ENCODE data around the gene MAP4K4. TPM values are rescaled to one million over a fixed set of nuclear protein-coding genes. Genes with fewer than 3 reads are reported as not detected.

MAP4K4 gene
- total and polyA plus RNA-seq, 2 donors, result 22.4 to 30.9 TPM

DNA sequence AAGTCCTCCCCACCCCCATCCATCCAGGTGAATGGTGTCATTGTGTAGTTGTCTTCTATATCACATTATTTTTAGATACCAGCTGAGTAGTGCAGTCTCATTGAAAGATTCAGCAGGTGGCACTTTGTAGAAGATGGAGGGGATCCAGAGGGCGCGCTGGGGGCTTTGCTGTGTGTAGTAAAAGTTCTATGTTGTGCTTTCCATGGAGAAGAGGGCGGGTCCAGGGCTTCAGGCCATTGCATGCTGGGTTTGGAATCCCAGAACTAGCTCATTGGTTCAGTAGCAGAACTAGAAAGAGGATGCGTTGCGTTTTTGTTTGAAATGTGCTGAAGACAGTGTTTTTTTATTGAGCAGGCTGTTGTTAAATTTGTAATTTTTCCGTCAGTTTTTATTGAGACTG lies 120.0 kb downstream of the MAP4K4 start:
- peaks cover 4 to 12% of the 10 kb centered on the region in 2 donors for H3K4me1 ChIP-seq (ENCODE audit: control insufficient read depth in 2 of 2, insufficient read depth in 2 of 2, low read length in 2 of 2)
- no peaks in the 10 kb centered on the region for H3K36me3 ChIP-seq (ENCODE audit: control insufficient read depth in 2 of 2, insufficient read depth in 2 of 2, low read length in 1 of 2)
- H3K9me3 ChIP-seq (ENCODE audit: control insufficient read depth in 2 of 2, insufficient read depth in 1 of 2, low read length in 1 of 2), result no peaks in the 10 kb centered on the region
- WGBS, result 97% methylated on average over 6 of the region's 6 CpGs
- DNase-seq (ENCODE audit: low read depth in 6 of 9, low spot score in 9 of 9), result no peak
- H3K27me3 ChIP-seq (ENCODE audit: control insufficient read depth in 2 of 2, insufficient read depth in 1 of 2, low read length in 1 of 2), result no peaks in the 10 kb centered on the region
- H3K27ac ChIP-seq (ENCODE audit: low read depth in 1 of 2, low read length in 1 of 2), result no peak overlapping the region
- no peak overlapping the region for H3K4me3 ChIP-seq (ENCODE audit: low read length in 2 of 2)

DNA sequence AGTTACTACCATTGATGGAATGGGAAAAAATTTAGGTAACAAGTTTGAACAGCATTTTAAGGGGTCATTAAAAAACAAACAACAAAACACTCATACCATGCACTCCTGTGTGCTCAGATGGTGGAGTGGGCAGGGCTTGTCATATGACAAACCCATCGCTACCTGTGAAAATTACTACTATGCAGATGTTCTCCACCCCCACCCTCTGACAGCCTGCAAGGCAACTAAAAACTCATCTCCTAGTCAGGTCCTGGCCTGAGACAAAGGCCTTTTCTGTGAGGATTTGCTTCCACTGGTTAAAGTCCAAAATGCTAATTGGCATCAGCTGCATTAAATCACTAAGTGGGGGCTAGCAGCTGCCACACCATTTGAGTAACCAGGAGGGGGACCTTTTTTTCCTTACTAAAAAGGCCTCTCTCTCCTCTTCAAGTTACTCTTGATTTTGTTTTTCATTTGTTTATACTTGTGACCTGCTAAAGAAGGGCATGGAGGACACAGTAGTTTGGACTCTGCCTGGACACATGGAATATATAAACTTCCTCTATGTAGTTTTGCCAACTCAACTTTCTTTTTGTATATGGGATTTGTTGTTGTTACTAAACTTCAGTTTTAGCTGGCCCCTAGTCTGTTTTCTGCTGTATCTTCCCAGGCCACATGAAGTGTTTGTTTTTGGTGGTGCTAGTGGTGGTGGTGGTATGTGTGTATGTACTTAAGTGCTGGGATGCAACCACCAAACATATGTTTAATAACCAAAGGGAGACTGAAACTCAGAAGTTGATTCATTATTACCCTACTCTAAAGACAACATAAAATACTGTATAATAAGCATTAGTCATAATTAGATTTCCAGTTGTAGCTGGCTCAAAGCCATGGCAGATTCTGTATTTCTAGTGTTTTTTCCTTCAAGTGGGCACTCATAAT lies 121.3 kb downstream of the MAP4K4 start:
- Histone ChIP-seq H3K4me3 (ENCODE audit: low read length in 2 of 2) (no peak overlapping the region), H3K27me3 (ENCODE audit: control insufficient read depth in 2 of 2, insufficient read depth in 1 of 2, low read length in 1 of 2) (no peaks in the 10 kb centered on the region), H3K27ac (ENCODE audit: low read depth in 1 of 2, low read length in 1 of 2) (no peak overlapping the region), H3K9me3 (ENCODE audit: control insufficient read depth in 2 of 2, insufficient read depth in 1 of 2, low read length in 1 of 2) (no peaks in the 10 kb centered on the region), H3K36me3 (ENCODE audit: control insufficient read depth in 2 of 2, insufficient read depth in 2 of 2, low read length in 1 of 2) (no peaks in the 10 kb centered on the region), H3K4me1 (ENCODE audit: control insufficient read depth in 2 of 2, insufficient read depth in 2 of 2, low read length in 2 of 2) (peaks cover 4 to 18% of the 10 kb centered on the region in 2 donors)
- 73% methylated on average over 1 of the region's 1 CpG for WGBS
- no peak for DNase-seq (ENCODE audit: low read depth in 6 of 9, low spot score in 9 of 9)

DNA sequence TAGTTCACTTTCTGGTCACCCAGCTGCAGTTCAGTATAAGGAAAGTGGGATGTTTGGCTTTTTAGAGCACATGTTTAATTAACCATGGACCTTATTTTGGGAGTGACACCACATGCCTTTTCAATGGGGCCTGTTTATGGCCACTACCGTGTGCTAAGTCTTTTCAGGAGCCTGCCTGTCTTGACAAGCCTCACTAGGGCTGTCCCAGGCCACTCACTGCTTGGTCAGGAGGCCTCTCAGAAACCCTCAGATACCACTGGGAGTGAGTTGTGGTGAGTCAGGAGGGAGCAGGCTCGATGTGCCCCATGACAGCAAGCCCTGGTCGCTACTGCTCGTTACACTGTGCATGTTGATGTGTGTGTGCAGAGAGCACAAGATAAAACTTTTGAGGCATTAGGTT lies 123.0 kb downstream of the MAP4K4 start:
- Histone ChIP-seq H3K27ac (ENCODE audit: low read depth in 1 of 2, low read length in 1 of 2) (no peak overlapping the region), H3K4me1 (ENCODE audit: control insufficient read depth in 2 of 2, insufficient read depth in 2 of 2, low read length in 2 of 2) (peaks cover 4 to 18% of the 10 kb centered on the region in 2 donors), H3K9me3 (ENCODE audit: control insufficient read depth in 2 of 2, insufficient read depth in 1 of 2, low read length in 1 of 2) (no peaks in the 10 kb centered on the region), H3K4me3 (ENCODE audit: low read length in 2 of 2) (no peak overlapping the region), H3K27me3 (ENCODE audit: control insufficient read depth in 2 of 2, insufficient read depth in 1 of 2, low read length in 1 of 2) (no peaks in the 10 kb centered on the region), H3K36me3 (ENCODE audit: control insufficient read depth in 2 of 2, insufficient read depth in 2 of 2, low read length in 1 of 2) (peaks cover 0 to 7% of the 10 kb centered on the region in 2 donors)
- 81% methylated on average over 4 of the region's 4 CpGs for WGBS
- no peak for DNase-seq (ENCODE audit: low read depth in 6 of 9, low spot score in 9 of 9)

DNA sequence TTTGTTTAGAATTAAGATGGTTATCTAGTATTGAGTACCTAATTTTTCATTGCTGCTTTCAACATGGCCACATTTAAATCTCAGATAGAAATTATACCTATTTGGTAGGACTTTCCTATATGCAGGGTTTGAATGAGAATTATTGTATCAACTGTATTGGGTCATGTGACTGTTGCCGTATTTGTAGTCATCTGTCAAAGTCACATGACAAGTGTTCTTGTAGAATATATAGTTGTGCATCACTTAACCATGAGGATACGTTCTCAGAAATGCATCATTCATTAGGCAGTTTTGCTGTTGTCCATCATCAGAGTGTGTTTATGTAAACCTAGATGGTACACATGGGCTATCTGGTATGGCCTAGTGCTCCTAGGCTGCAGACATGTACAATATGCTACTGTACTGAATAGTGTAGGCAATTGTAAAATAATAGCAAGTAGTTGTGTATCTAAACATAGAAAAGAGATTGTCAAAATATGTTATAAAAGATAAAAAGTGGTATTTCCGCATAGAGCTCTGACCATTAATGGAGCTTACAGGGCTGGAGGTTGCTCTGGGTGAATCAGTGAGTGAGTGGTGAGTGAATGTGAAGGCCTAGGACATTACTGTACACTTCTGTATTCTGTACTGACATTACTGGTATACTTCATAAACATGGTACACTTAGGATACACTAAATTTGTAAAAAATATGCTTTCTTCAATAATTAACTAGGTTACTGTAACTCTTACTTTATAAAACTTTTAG lies 123.7 kb downstream of the MAP4K4 start:
- Histone ChIP-seq H3K27me3 (ENCODE audit: control insufficient read depth in 2 of 2, insufficient read depth in 1 of 2, low read length in 1 of 2) (no peaks in the 10 kb centered on the region), H3K27ac (ENCODE audit: low read depth in 1 of 2, low read length in 1 of 2) (no peak overlapping the region), H3K36me3 (ENCODE audit: control insufficient read depth in 2 of 2, insufficient read depth in 2 of 2, low read length in 1 of 2) (peaks cover 0 to 11% of the 10 kb centered on the region in 2 donors), H3K4me3 (ENCODE audit: low read length in 2 of 2) (no peak overlapping the region), H3K4me1 (ENCODE audit: control insufficient read depth in 2 of 2, insufficient read depth in 2 of 2, low read length in 2 of 2) (peaks cover 0 to 12% of the 10 kb centered on the region in 2 donors), H3K9me3 (ENCODE audit: control insufficient read depth in 2 of 2, insufficient read depth in 1 of 2, low read length in 1 of 2) (no peaks in the 10 kb centered on the region)
- over 99% methylated on average over 3 of the region's 3 CpGs for WGBS
- DNase-seq (ENCODE audit: low read depth in 6 of 9, low spot score in 9 of 9), result no peak

DNA sequence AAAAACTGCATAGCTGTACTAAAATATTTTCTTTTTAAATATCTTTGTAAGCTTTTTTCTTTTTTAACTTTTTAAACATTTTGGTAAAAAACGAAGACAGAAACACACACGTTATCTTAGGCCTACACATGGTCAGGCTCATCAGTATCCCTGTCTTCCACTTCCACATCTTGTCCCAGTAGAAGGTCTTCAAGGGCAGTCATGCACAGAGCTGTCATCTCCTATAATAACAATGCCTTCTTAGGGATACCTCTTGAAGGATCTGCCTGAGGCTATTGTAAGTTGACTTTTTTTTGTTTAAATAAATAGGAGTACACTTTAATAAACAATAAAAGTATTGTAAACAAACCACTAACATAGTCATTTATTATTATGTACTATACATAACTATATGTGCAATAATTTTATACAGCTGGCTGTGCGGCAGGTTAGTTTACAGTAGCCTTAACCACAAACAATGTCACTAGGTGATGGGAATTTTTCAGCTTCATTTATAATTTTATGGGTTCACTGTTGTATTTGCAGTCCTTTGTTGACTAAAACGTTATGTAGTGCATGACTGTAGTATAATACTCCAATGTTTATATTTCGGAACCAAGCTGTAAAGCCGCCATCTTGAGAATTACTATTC lies 124.4 kb downstream of the MAP4K4 start:
- 96% methylated on average over 6 of the region's 6 CpGs for WGBS
- H3K4me1 ChIP-seq (ENCODE audit: control insufficient read depth in 2 of 2, insufficient read depth in 2 of 2, low read length in 2 of 2), result peaks cover 0 to 13% of the 10 kb centered on the region in 2 donors
- H3K36me3 ChIP-seq (ENCODE audit: control insufficient read depth in 2 of 2, insufficient read depth in 2 of 2, low read length in 1 of 2), result peaks cover 0 to 11% of the 10 kb centered on the region in 2 donors
- no peaks in the 10 kb centered on the region for H3K9me3 ChIP-seq (ENCODE audit: control insufficient read depth in 2 of 2, insufficient read depth in 1 of 2, low read length in 1 of 2)
- no peak overlapping the region for H3K27ac ChIP-seq (ENCODE audit: low read depth in 1 of 2, low read length in 1 of 2)
- no peak for DNase-seq (ENCODE audit: low read depth in 6 of 9, low spot score in 9 of 9)
- no peak overlapping the region for H3K4me3 ChIP-seq (ENCODE audit: low read length in 2 of 2)
- H3K27me3 ChIP-seq (ENCODE audit: control insufficient read depth in 2 of 2, insufficient read depth in 1 of 2, low read length in 1 of 2), result no peaks in the 10 kb centered on the region

DNA sequence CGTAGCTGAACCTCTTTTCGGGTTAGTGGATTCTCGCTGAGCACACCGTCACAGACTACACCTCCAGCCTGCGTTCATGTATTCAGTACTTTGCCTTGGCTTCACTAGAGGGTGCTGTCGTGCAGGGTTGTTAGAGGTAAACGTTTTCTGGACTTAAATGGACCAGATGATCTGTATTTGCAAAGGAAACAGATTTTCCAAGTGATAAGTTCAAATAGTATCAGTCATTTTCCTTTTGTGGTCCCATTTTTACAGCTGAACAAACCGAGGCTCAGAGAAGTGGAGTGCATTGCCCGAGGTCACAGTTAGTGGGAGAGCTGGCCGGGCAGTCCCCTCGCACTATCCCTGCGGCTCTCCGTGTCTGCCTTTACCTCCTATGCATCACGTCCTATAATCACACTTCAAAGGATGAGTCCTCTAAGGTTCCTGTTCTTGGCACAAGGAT lies 125.9 kb downstream of the MAP4K4 start:
- peak in 7 of 9 donors; percentile 50 to 82 (median 62) for DNase-seq (ENCODE audit: low read depth in 6 of 9, low spot score in 9 of 9)
- H3K4me1 ChIP-seq (ENCODE audit: control insufficient read depth in 2 of 2, insufficient read depth in 2 of 2, low read length in 2 of 2), result peaks cover 10 to 21% of the 10 kb centered on the region in 2 donors

DNA sequence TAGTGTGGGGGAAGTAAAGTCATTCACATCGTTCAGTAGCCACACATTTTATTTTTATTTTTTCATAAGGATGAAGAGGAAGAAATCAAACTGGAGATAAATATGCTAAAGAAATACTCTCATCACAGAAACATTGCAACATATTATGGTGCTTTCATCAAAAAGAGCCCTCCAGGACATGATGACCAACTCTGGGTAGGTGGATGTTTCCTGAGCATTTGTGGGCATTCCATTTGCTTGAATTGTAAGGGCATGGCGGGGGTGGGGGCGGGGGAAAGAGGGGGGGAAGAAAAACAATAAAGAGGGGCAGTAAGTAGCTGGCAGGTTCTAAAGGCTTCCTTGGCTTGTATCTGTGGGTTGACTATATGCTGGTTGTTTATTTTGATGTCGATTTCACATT lies 126.4 kb downstream of the MAP4K4 start:
- Histone ChIP-seq H3K4me1 (ENCODE audit: control insufficient read depth in 2 of 2, insufficient read depth in 2 of 2, low read length in 2 of 2) (peaks cover 12 to 21% of the 10 kb centered on the region in 2 donors), H3K36me3 (ENCODE audit: control insufficient read depth in 2 of 2, insufficient read depth in 2 of 2, low read length in 1 of 2) (peaks cover 6 to 11% of the 10 kb centered on the region in 2 donors), H3K4me3 (ENCODE audit: low read length in 2 of 2) (no peak overlapping the region), H3K27ac (ENCODE audit: low read depth in 1 of 2, low read length in 1 of 2) (no peak overlapping the region), H3K27me3 (ENCODE audit: control insufficient read depth in 2 of 2, insufficient read depth in 1 of 2, low read length in 1 of 2) (no peaks in the 10 kb centered on the region), H3K9me3 (ENCODE audit: control insufficient read depth in 2 of 2, insufficient read depth in 1 of 2, low read length in 1 of 2) (no peaks in the 10 kb centered on the region)
- WGBS, result 88% methylated on average over 4 of the region's 4 CpGs
- DNase-seq (ENCODE audit: low read depth in 6 of 9, low spot score in 9 of 9), result no peak

More for the DNA sequence above, 125.9 kb downstream of the MAP4K4 start:
- H3K27me3 ChIP-seq (ENCODE audit: control insufficient read depth in 2 of 2, insufficient read depth in 1 of 2, low read length in 1 of 2), result no peaks in the 10 kb centered on the region
- H3K27ac ChIP-seq (ENCODE audit: low read depth in 1 of 2, low read length in 1 of 2), result no peak overlapping the region
- H3K4me3 ChIP-seq (ENCODE audit: low read length in 2 of 2), result no peak overlapping the region
- WGBS, result 43% methylated on average over 14 of the region's 14 CpGs
- no peaks in the 10 kb centered on the region for H3K9me3 ChIP-seq (ENCODE audit: control insufficient read depth in 2 of 2, insufficient read depth in 1 of 2, low read length in 1 of 2)
- peaks cover 6 to 11% of the 10 kb centered on the region in 2 donors for H3K36me3 ChIP-seq (ENCODE audit: control insufficient read depth in 2 of 2, insufficient read depth in 2 of 2, low read length in 1 of 2)

DNA sequence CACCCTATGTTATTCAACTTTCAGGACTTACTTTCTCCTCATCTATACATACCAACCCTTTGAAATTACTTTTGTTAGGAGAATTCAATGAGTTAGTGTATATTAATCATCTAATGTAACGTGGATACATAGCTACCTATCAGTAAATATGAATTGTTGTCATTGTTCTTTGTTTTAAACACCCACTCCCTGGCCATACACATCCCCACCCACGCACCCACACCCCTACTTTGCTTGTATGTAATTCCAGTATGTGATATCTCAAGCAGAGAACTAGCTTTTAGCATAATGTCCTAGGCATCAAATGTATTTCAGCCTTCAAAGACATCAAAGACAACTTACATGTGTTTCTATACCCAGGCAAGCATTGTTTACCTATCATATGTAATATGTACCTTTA lies 129.2 kb downstream of the MAP4K4 start:
- WGBS, result 98% methylated on average over 2 of the region's 2 CpGs
- no peaks in the 10 kb centered on the region for H3K9me3 ChIP-seq (ENCODE audit: control insufficient read depth in 2 of 2, insufficient read depth in 1 of 2, low read length in 1 of 2)
- H3K27me3 ChIP-seq (ENCODE audit: control insufficient read depth in 2 of 2, insufficient read depth in 1 of 2, low read length in 1 of 2), result no peaks in the 10 kb centered on the region
- H3K4me1 ChIP-seq (ENCODE audit: control insufficient read depth in 2 of 2, insufficient read depth in 2 of 2, low read length in 2 of 2), result peaks cover 17 to 31% of the 10 kb centered on the region in 2 donors
- no peak overlapping the region for H3K27ac ChIP-seq (ENCODE audit: low read depth in 1 of 2, low read length in 1 of 2)
- no peak overlapping the region for H3K4me3 ChIP-seq (ENCODE audit: low read length in 2 of 2)
- DNase-seq (ENCODE audit: low read depth in 6 of 9, low spot score in 9 of 9), result no peak
- H3K36me3 ChIP-seq (ENCODE audit: control insufficient read depth in 2 of 2, insufficient read depth in 2 of 2, low read length in 1 of 2), result peaks cover 16 to 35% of the 10 kb centered on the region in 2 donors
